ENCODE results near the gene CR2.
"Not testable (repeated sequence)": the region's sequence is repeated elsewhere in the genome, so short reads cannot be mapped to it uniquely, and the experiment has no call there.

The CR2 gene

DNA sequence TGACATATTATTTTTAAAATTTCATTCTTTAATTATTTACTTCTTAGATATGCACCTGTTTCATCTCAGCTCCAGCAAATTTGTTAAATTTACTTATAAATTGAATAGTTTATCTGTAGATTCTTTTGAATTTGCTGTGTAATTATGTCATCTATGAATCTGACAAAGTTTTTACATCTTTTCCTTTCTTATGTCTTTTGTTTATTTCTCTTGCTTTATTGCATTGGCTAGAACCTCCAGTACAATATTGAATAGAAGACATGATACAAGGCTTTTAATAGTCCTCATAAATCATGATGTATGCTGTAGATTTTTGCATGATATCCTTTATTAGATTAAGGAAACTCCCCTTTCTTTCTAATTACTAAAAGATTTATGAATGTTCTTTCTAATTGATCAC lies 62.6 kb downstream of the CR2 start:
- no peak for DNase-seq

DNA sequence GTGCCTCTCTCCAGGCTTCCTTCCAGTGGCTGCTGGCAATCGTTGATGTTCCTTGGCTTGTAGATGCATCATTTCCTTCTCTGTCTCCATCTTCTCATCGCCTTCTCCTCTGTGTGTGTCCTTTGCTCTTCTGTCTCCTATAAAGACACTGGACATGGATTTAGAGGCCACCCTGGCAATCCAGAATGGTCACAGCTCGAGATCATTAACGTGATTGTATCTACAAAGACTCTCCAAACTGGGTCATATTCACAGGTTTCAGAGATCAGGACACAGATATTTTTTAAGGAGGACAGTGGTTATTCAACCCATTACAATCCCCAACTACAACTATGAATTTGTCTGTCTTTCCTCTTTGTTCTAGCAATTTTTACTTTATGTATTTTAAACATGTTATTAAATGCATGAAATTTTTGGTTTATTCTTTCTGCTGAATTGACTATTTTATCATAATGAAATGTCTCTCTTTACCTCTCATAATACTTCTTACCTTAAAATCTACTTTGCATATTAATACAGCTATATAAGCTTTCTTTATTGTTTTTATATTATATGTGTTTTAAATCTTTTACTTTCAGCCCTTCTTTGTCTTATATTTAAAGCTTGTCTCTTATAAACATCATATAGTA lies 64.6 kb downstream of the CR2 start:
- no peak for DNase-seq

DNA sequence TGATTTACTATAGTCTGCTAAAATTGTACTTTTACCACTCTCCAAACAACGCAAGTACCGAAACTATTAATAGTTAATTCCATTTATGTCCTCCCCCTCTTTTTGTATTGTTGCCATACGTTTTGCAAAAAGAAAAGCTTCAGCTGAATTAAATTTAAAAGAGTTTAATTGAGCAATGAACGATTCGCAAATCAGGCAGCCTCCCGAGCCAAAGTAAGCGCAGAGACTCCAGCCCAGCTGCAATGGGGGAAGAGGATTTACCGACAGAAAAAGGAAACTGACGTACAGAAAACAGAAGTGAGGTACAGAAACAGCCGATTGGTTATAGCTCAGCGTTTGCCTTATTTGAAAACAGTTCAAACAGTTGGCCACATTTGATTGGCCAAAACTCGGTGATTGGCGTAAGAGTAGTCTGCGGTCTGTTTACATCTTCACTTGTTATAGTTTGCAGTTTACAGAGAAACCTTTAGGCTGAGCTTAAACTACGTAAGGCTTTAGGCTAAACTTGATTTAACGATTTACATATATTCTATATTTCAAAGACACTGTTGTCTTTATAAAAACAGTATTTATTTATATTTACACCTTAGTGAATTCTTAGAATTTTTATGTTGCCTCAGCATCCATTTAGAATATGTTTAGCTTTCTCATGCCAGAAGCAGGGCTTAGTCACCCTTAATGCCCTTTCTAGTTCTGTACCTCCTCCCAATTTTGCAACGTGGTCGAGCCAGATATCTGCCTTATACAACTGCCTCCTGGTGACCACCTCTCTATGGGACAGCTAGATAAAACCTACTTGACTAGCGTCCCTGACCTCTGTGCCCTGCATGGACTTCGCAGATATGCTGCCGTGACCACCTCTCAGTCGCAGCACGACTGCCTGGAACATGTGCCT lies 65.6 kb downstream of the CR2 start:
- no peak for DNase-seq

DNA sequence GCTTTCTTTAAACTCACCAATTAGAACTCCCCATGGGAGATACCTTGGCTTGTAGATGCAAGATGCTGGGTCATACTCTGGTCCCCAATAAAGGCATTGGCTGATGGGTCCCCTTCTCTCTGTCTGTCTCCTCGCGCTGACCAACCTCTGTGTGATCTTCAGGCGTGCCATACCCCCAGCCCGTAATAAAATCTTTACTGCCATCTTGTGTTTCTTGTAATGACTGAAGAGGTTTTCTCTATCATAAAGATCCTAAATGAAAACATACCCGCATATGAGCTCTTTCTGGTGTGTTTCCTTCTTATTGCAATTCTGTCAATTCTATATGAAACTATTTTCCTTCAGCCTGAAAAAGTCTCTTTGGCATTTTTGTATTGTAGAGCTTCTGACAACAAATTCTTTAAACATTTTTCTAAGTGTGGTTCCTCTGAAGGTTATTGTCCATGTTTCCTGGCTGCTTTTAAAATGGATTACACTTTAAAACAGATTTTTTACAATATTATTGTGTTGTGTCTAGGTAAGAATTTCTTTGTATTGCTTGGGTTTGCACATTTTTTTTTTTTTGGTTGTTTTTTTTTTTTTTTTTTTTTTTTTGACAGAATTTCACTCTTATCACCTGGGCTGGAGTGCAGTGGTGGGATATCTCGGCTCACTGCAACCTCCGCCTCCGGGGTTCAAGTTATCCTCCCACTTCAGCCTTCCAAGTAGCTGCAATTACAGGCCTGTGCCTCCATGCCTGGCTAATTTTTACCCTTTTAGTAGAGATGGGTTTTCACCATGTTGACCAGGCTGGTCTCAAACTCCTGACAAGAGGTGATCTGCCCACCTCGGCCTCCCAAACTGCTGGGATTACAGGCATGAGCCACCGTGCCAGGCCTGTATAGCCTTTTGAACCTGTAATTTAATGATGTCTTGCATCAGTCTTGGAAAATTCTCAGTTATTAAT lies 66.5 kb downstream of the CR2 start:
- not testable (repeated sequence) for DNase-seq

DNA sequence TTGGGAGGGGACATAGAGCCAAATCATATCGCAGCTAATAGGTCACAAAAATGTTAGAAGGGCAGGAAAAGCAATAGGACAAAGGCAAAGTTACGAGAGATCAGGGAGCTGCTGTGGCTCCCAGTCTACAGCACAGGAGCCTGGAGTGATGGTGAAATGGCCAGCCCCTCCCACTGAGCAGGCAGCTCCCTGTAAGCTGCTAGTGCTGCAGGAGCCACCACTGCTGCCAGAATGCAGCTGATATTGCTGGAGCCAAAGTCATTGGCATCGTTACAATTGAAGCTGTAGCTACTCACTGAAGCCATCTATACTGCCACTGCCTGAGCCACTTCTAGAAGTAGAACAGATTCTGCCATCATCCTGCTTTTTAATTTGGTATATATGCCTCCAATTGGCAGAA lies 71.1 kb downstream of the CR2 start:
- not testable (repeated sequence) for DNase-seq

DNA sequence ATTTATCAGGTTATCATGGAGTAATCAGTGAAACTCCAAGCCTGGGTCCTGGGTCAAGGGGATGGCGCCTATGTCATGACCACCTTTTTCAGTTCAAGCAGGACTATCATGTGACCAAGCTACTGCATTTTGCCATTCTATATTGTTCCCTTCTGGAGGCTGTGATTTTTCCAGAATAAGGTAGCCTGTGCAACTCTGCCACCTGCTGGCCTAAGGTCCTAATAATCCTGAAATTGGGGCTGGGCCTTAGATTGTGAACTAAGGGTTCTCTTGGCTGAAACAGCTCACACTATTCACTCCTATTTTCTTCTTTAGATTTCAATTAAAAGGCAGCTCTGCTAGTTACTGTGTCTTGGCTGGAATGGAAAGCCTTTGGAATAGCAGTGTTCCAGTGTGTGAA lies 74.3 kb downstream of the CR2 start:
- not testable (repeated sequence) for DNase-seq

DNA sequence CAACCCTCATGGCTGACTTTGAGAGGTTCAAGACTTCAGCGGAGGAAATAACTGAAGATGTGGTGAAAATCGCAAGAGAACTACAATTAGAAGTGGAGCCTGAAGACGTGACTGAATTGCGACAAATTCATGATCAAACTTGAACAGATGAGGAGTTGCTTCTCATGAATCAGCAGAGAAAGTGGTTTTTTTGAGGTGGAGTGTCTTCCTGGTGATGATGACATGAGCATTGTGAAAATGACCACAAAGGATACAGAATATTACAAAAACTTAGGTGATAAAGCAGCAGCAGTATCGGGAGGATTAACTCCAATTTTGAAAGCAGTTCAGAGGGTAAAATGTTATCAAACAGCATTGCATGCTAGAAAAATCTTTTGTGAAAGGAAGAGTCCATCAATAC lies 82.1 kb downstream of the CR2 start:
- not testable (repeated sequence) for DNase-seq
